GM23248 (cell line): Measurements from ENCODE around the gene DDAH1.

Experiments
- EZH2 ChIP-seq: fragments of 200-600 bp; sonication (generic); IDR thresholded peaks from 2 replicates; pipeline ENCODE4 v1.6.1; 2018; ENCODE audit warnings: antibody characterized with exemption, mild to moderate bottlenecking; ENCODE audit not compliant: insufficient read depth, poor library complexity, severe bottlenecking
- EZH2phosphoT487 ChIP-seq: fragments of 200-600 bp; sonication (generic); IDR thresholded peaks from 2 replicates; pipeline ENCODE4 v1.6.1; 2018; ENCODE audit warnings: antibody characterized with exemption, moderate library complexity, mild to moderate bottlenecking, low read depth; ENCODE audit not compliant: insufficient read depth

DNA sequence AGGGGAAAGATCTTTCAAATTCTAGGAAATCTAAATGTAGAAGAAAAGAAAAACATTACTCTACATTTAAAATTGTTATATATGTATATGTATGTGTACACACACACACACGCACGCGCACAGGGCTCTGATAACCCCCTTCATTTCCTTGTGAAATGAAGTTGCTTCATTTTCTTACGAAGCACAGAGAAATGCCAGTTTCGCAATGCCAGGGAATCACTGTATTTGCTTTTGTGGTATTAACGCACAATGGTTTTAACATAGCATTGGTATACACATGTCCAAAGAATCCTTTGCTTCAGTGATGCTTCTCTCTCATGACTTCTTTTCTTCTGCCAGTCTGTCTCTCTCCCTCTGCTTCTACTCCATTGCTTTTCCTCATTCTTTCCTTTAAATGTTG, 8.4 kb upstream of the DDAH1 start:
- TF ChIP-seq EZH2phosphoT487 (no peak), EZH2 (no peak)
